ENCODE measurements around the gene ALDH1L1. TPM values are rescaled to one million over a fixed set of nuclear protein-coding genes. Genes with fewer than 3 reads are reported as not detected.

The ALDH1L1 gene
- polyA plus RNA-seq, 3 donors: not detected

DNA sequence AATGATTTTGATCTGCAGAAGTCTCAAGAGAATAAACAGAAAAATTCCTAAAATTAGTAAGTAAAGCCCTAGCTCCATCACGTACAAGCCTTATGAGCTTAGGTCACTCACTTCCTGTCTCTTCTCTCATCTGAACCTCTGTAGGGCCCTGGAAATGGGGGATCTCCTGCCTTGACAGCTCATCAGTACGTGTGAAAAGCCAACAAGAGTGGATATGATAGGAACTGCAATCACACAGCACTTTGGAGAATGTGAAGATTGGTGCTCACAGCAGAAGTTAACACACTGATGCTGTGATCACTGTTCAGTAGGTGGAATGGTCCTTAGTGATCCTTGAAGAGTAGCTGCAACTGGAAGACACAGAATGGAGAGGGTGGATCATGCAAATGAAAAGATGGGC lies 27.8 kb upstream of the ALDH1L1 start:
- H3K9me3 Mint-ChIP-seq: peaks cover 3 to 12% (median 7%) of the 10 kb centered on the region in 7 donors
- Histone ChIP-seq H2AFZ (ENCODE audit: insufficient read depth, low read depth, low read length, poor library complexity, severe bottlenecking) (no peak overlapping the region), H3K27me3 (ENCODE audit: control insufficient read depth in 2 of 2, insufficient read depth in 2 of 2, low read length in 2 of 2) (peaks cover 12 to 28% of the 10 kb centered on the region in 2 donors)

DNA sequence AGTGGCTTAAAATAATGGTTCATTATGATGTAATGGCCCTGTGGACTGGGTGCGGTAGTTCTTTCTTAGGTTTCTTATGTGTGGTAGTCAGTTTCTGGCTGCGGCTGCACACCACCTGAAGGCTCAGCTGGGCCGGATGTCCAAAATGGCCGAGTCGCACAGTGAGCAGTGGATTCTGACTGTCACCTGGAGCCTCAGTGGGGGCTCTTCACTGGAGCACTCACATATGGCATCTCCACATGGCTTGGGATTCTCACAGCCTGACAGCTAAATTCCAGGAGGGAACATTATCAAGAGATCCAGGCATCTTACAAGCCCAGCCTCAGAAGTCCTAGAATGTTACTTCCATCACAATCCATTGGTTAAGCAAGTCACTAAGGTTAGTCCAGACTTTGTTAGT lies 26.8 kb upstream of the ALDH1L1 start:
- Mint-ChIP-seq H3K27ac (no peak overlapping the region), H3K4me3 (no peak overlapping the region), H3K36me3 (no peaks in the 10 kb centered on the region), H3K9me3 (peaks cover 2 to 8% (median 6%) of the 10 kb centered on the region in 7 donors), H3K27me3 (ENCODE audit: low read depth in 3 of 3) (peaks cover 17 to 28% (median 23%) of the 10 kb centered on the region in 3 donors), H3K4me1 (peaks cover 4% of the 10 kb centered on the region)
- H3K27me3 ChIP-seq (ENCODE audit: control insufficient read depth in 2 of 2, insufficient read depth in 2 of 2, low read length in 2 of 2): peaks cover 6 to 18% of the 10 kb centered on the region in 2 donors
- H3K27ac ChIP-seq (ENCODE audit: low read depth in 1 of 2, low read length in 2 of 2): no peak overlapping the region
- WGBS (ENCODE audit: insufficient coverage): 89% methylated on average over 5 of the region's 5 CpGs
- no peak overlapping the region for H2AFZ ChIP-seq (ENCODE audit: insufficient read depth, low read depth, low read length, poor library complexity, severe bottlenecking)
- no peak overlapping the region for H3K4me3 ChIP-seq (replicated peaks in 1 of 3; ENCODE audit: low read depth in 2 of 3, low read length in 3 of 3)
- no peak overlapping the region for H3K4me2 ChIP-seq (replicated peaks; ENCODE audit: extremely low read depth, low read length, poor library complexity, severe bottlenecking)
- intact Hi-C loops (cut with micrococcal nuclease): no loop called here
- no peak for DNase-seq
- H3K36me3 ChIP-seq (replicated peaks in 1 of 2; ENCODE audit: control insufficient read depth in 1 of 2, insufficient read depth in 2 of 2, low read length in 2 of 2): no peaks in the 10 kb centered on the region
- peaks cover 2 to 8% of the 10 kb centered on the region in 2 donors for H3K9me3 ChIP-seq (replicated peaks in 1 of 2; ENCODE audit: control insufficient read depth in 1 of 2, insufficient read depth in 1 of 2, low read length in 2 of 2)
- no peaks in the 10 kb centered on the region for H3K79me2 ChIP-seq (ENCODE audit: insufficient read depth, low read length)
- no peaks in the 10 kb centered on the region for H4K20me1 ChIP-seq (ENCODE audit: insufficient read depth, low read length)
- TF ChIP-seq, protein P1, sequence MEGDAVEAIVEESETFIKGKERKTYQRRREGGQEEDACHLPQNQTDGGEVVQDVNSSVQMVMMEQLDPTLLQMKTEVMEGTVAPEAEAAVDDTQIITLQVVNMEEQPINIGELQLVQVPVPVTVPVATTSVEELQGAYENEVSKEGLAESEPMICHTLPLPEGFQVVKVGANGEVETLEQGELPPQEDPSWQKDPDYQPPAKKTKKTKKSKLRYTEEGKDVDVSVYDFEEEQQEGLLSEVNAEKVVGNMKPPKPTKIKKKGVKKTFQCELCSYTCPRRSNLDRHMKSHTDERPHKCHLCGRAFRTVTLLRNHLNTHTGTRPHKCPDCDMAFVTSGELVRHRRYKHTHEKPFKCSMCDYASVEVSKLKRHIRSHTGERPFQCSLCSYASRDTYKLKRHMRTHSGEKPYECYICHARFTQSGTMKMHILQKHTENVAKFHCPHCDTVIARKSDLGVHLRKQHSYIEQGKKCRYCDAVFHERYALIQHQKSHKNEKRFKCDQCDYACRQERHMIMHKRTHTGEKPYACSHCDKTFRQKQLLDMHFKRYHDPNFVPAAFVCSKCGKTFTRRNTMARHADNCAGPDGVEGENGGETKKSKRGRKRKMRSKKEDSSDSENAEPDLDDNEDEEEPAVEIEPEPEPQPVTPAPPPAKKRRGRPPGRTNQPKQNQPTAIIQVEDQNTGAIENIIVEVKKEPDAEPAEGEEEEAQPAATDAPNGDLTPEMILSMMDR (IDR thresholded peaks at IDR 0.05): no peak
- H3K4me1 ChIP-seq (ENCODE audit: control insufficient read depth in 1 of 2, insufficient read depth in 2 of 2, low read length in 2 of 2): peaks cover 0 to 3% of the 10 kb centered on the region in 2 donors
- no peak overlapping the region for H3K9ac ChIP-seq (ENCODE audit: insufficient read depth, low read length, poor library complexity, severe bottlenecking)

More for the DNA sequence above, 27.8 kb upstream of the ALDH1L1 start:
- TF ChIP-seq, protein P1 (IDR thresholded peaks at IDR 0.05): no peak
- H3K4me1 ChIP-seq (ENCODE audit: control insufficient read depth in 1 of 2, insufficient read depth in 2 of 2, low read length in 2 of 2): peaks cover 2 to 3% of the 10 kb centered on the region in 2 donors
- WGBS (ENCODE audit: insufficient coverage): no CpG with 5 or more reads among the region's 2 CpGs
- H3K36me3 ChIP-seq (replicated peaks in 1 of 2; ENCODE audit: control insufficient read depth in 1 of 2, insufficient read depth in 2 of 2, low read length in 2 of 2): no peaks in the 10 kb centered on the region
- no peak overlapping the region for H3K27ac ChIP-seq (ENCODE audit: low read depth in 1 of 2, low read length in 2 of 2)
- no peaks in the 10 kb centered on the region for H4K20me1 ChIP-seq (ENCODE audit: insufficient read depth, low read length)
- no peaks in the 10 kb centered on the region for H3K79me2 ChIP-seq (ENCODE audit: insufficient read depth, low read length)
- peaks cover 23 to 33% (median 26%) of the 10 kb centered on the region in 3 donors for H3K27me3 Mint-ChIP-seq (ENCODE audit: low read depth in 3 of 3)
- no peak overlapping the region for H3K4me3 Mint-ChIP-seq
- DNase-seq: no peak
- intact Hi-C loops (cut with micrococcal nuclease): no loop called here
- H3K9me3 ChIP-seq (replicated peaks in 1 of 2; ENCODE audit: control insufficient read depth in 1 of 2, insufficient read depth in 1 of 2, low read length in 2 of 2): peaks cover 4 to 8% of the 10 kb centered on the region in 2 donors
- H3K4me1 Mint-ChIP-seq: peaks cover 7% of the 10 kb centered on the region
- H3K9ac ChIP-seq (ENCODE audit: insufficient read depth, low read length, poor library complexity, severe bottlenecking): no peak overlapping the region
- no peak overlapping the region for H3K27ac Mint-ChIP-seq
- H3K36me3 Mint-ChIP-seq: no peaks in the 10 kb centered on the region
- H3K4me2 ChIP-seq (replicated peaks; ENCODE audit: extremely low read depth, low read length, poor library complexity, severe bottlenecking): no peak overlapping the region
- no peak overlapping the region for H3K4me3 ChIP-seq (replicated peaks in 1 of 3; ENCODE audit: low read depth in 2 of 3, low read length in 3 of 3)
